Gastrocnemius medialis (tissue), 4 donors: ENCODE results near the gene SFI1. TPM values are rescaled to one million over a fixed set of nuclear protein-coding genes. Genes with fewer than 3 reads are reported as not detected.

Source experiments
- ATAC-seq, 2 donors: fragments of 150-250 bp; one replicate each; pipeline ENCODE4 v1.9.1; 2016
- DNase-seq, 2 donors: peaks; one replicate each; pipeline ENCODE4 v3.0.0-alpha.2; 2019
- H3K27ac ChIP-seq, 4 donors: fragments of 200-600 bp; sonication (generic); 1 replicate in 1 of 4; 2 replicates in 3 of 4; pipeline ENCODE4 v1.5.1; 2016 to 2018; ENCODE audit warnings: mild to moderate bottlenecking in 2 of 4, moderate library complexity in 1 of 4
- H3K27me3 ChIP-seq, 3 donors: fragments of 200-600 bp; sonication (generic) in 2 of 3; 1 replicate in 1 of 3; 2 replicates in 2 of 3; pipeline versions ENCODE4 v1.5.1 to v1.6.0; 2016 to 2019; ENCODE audit warnings: mild to moderate bottlenecking in 1 of 3, moderate library complexity in 1 of 3
- H3K36me3 ChIP-seq, 2 donors: fragments of 200-600 bp; sonication (generic) in 1 of 2; one replicate each; pipeline ENCODE4 v1.5.1; 2017 to 2018
- H3K4me1 ChIP-seq, 2 donors: fragments of 200-600 bp; sonication (generic) in 1 of 2; one replicate each; pipeline ENCODE4 v1.5.1; 2016 to 2017; ENCODE audit warnings: mild to moderate bottlenecking in 2 of 2
- H3K4me3 ChIP-seq, 4 donors: fragments of 200-600 bp; sonication (generic) in 3 of 4; 1 replicate in 1 of 4; 2 replicates in 3 of 4; pipeline ENCODE4 v1.5.1; 2016 to 2019; ENCODE audit warnings: mild to moderate bottlenecking in 2 of 4
- H3K9me3 ChIP-seq, 3 donors: fragments of 200-600 bp; sonication (generic) in 2 of 3; 1 replicate in 1 of 3; 2 replicates in 2 of 3; pipeline ENCODE4 v1.5.1; 2016 to 2019
- POLR2A ChIP-seq, 2 donors: fragments of 450-650 bp; IDR thresholded peaks; one replicate each; pipeline ENCODE4 v1.6.1; 2017; ENCODE audit warnings: antibody characterized with exemption in 2 of 2, mild to moderate bottlenecking in 2 of 2, moderate library complexity in 2 of 2
- in situ Hi-C, 4 donors: fragments of 200-750 bp; cut with MboI; loops; one replicate each; pipeline versions ENCODE4 v1.15.0 to v1.8.0; 2017; ENCODE audit warnings: low sequenced_read_pairs in 4 of 4
- intact Hi-C: fragments of 100-400 bp; cut with DNase I; formaldehyde crosslinking; loops from one replicate; pipeline ENCODE4 v1.15.1; 2023; ENCODE audit warnings: low total_unique reads
- total RNA-seq, 4 donors: library from RNA; depleted of rRNA; stranded (reverse); fragments of >200 nt; gene quantifications; one replicate each; pipeline versions ENCODE4 v1.1.0 to v1.2.3, GENCODE V29; 2016
- TF ChIP-seq, protein P1 (sequence below), 5 experiments: fragments of 450-650 bp in 3 of 5; fragments of 200-600 bp in 2 of 5; sonication (generic) in 2 of 5; IDR thresholded peaks in 4 of 5; conservative IDR thresholded peaks in 1 of 5; 1 replicate in 4 of 5; 2 replicates in 1 of 5; pipeline ENCODE4 v1.5.1; 2016 to 2019; ENCODE audit warnings: antibody characterized with exemption in 5 of 5, mild to moderate bottlenecking in 3 of 5, moderate library complexity in 3 of 5

SFI1 gene
- total RNA-seq, 4 donors from 2014 or later: 1.1 to 12.6 (median 2.7) TPM

DNA sequence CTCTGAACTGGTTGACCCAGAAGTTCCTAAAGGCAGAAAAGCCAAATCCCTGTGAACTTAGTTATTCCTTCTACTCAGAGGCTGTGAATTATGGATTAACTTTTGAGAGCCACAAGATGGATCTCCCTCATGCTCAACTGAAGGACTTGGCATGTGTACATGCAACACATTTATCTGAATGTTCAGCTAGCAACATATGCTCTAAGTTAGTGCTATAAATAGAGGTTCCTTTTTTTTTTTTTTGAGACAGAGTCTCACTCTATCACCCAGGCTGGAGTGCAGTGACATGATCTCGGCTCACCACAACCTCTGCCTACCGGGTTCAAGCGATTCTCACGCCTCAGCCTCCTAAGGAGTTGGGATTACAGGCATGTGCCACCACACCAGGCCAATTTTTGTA lies 46.8 kb upstream of the SFI1 start:
- H3K4me1 ChIP-seq: peaks cover 4 to 18% of the 10 kb centered on the region in 2 donors
- H3K27me3 ChIP-seq: no peaks in the 10 kb centered on the region
- TF ChIP-seq POLR2A (IDR thresholded peaks at IDR 0.05): no peak
- TF ChIP-seq, protein P1, sequence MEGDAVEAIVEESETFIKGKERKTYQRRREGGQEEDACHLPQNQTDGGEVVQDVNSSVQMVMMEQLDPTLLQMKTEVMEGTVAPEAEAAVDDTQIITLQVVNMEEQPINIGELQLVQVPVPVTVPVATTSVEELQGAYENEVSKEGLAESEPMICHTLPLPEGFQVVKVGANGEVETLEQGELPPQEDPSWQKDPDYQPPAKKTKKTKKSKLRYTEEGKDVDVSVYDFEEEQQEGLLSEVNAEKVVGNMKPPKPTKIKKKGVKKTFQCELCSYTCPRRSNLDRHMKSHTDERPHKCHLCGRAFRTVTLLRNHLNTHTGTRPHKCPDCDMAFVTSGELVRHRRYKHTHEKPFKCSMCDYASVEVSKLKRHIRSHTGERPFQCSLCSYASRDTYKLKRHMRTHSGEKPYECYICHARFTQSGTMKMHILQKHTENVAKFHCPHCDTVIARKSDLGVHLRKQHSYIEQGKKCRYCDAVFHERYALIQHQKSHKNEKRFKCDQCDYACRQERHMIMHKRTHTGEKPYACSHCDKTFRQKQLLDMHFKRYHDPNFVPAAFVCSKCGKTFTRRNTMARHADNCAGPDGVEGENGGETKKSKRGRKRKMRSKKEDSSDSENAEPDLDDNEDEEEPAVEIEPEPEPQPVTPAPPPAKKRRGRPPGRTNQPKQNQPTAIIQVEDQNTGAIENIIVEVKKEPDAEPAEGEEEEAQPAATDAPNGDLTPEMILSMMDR (IDR thresholded peaks at IDR 0.05 in 4 of 5, conservative IDR thresholded peaks at IDR 0.05 in 1 of 5): no peak
- in situ Hi-C loops: no loop called here
- H3K27ac ChIP-seq: peak overlapping the region in 2 of 4 donors; percentile 38 to 50
- no peak overlapping the region for H3K4me3 ChIP-seq
- ATAC-seq (no peak), DNase-seq (no peak)
- no peaks in the 10 kb centered on the region for H3K9me3 ChIP-seq
- H3K36me3 ChIP-seq: peaks cover 3 to 31% of the 10 kb centered on the region in 2 donors
- intact Hi-C loops: no loop called here

DNA sequence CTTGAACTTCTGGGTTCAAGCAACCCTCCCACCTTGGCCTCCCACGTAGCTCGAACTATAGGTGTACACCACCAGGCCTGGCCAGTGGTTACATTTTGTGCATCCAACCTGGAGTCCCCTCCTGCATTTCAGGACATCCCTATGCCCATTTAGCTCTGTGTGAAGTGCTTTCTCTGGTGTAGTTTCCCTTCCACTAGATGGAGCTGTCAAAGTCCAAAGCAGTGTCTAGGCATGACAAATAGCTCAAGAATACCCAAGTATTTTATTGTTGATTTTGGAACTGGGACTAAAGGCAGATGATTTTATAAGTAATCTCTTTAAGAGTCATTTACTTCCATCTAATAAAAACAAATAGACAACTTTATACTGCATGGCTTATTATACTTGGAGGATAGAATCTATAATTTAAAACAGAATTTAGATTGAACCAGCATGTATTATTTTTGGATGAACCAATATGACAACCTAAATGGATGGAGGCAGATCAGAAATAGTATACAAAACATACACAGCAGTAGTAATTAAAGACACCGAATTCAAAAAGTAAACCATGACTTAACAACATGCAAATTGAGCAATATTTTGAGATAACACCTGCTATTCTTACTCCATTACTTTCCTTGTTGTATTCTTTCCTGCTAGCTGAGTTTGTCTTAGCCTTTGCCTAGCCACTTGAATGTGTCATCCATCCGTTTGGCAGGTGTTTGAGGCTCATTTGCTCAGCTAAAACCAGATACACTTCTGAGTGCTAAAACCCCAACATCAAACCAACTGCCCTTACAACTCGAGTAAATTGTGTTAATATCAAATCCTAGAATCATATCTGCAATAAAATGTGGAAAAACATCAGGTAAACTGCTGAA lies 44.4 kb upstream of the SFI1 start:
- no peak for DNase-seq
- intact Hi-C loops (no loop called here), in situ Hi-C loops (no loop called here)
- no peaks in the 10 kb centered on the region for H3K9me3 ChIP-seq
- H3K27me3 ChIP-seq: no peaks in the 10 kb centered on the region
- peaks cover 4 to 18% of the 10 kb centered on the region in 2 donors for H3K4me1 ChIP-seq
- no peak for TF ChIP-seq POLR2A (IDR thresholded peaks at IDR 0.05)
- TF ChIP-seq, protein P1 (IDR thresholded peaks at IDR 0.05 in 4 of 5, conservative IDR thresholded peaks at IDR 0.05 in 1 of 5): peak in 1 of 5 experiments; percentile 21
- peak in 1 of 2 donors; percentile 51 for ATAC-seq
- no peak overlapping the region for H3K27ac ChIP-seq
- H3K36me3 ChIP-seq: peaks cover 5 to 34% of the 10 kb centered on the region in 2 donors
- H3K4me3 ChIP-seq: no peak overlapping the region

DNA sequence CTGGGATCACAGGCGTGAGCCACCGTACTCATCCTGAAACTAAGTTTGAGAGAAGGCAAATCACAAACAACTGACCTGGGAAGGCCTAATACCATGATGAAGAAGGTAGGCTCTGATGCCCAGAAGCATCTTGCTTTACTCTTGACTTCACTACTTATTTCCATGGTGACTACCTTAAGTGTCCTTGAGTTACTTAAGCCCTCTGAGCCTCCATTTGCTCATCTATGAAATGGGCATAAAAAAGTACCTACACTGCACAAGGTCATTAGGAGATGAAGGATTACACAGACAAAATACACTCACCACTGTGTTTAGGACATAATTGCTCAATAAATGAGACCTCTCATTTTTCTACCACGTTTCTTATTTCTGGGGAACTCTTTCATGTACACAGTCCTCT lies 34.6 kb upstream of the SFI1 start:
- Histone ChIP-seq H3K4me3 (no peak overlapping the region), H3K4me1 (no peaks in the 10 kb centered on the region), H3K9me3 (no peaks in the 10 kb centered on the region), H3K27ac (no peak overlapping the region), H3K36me3 (peaks cover 0 to 75% of the 10 kb centered on the region in 2 donors), H3K27me3 (no peaks in the 10 kb centered on the region)
- ATAC-seq (no peak), DNase-seq (no peak)
- intact Hi-C loops: no loop called here
- TF ChIP-seq POLR2A (IDR thresholded peaks at IDR 0.05): no peak
- TF ChIP-seq, protein P1 (IDR thresholded peaks at IDR 0.05 in 4 of 5, conservative IDR thresholded peaks at IDR 0.05 in 1 of 5): no peak
- in situ Hi-C loops: no loop called here

DNA sequence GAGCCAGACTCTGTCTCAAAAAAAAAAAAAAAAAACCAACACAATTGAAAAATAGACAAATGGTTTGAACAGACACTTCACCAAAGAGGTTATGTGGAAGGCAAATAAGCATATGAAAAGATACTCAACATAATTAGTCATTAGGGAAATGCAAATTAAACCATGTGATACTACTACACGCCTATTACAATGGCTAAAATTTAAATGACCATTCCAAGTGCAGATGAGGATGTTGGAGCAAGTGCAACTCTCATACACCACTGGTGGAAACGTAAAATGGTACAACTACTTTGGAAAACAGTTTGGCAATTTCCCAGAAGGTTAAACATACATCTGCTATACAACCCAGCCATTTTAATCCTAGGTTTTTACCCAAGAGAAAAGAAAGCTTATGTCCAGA lies 31.0 kb upstream of the SFI1 start:
- no peak for DNase-seq
- intact Hi-C loops: no loop called here
- no peak for ATAC-seq
- peaks cover 0 to 75% of the 10 kb centered on the region in 2 donors for H3K36me3 ChIP-seq
- H3K27me3 ChIP-seq: no peaks in the 10 kb centered on the region
- no peak overlapping the region for H3K4me3 ChIP-seq
- in situ Hi-C loops: no loop called here
- H3K4me1 ChIP-seq: no peaks in the 10 kb centered on the region
- TF ChIP-seq, protein P1 (IDR thresholded peaks at IDR 0.05 in 4 of 5, conservative IDR thresholded peaks at IDR 0.05 in 1 of 5): no peak
- TF ChIP-seq POLR2A (IDR thresholded peaks at IDR 0.05): no peak
- no peaks in the 10 kb centered on the region for H3K9me3 ChIP-seq
- no peak overlapping the region for H3K27ac ChIP-seq
